ENCODE data around the gene STIM1. TPM values are rescaled to one million over a fixed set of nuclear protein-coding genes. Genes with fewer than 3 reads are reported as not detected.

STIM1 gene
- total RNA-seq, 1 experiment from 2014 or later, result 28.3 TPM

GRCh38 chr11:3949125-3949524, 93.7 kb downstream of the STIM1 start:
- Histone ChIP-seq H3K79me2 (ENCODE audit: low read depth) (no peaks in the 10 kb centered on the region), H3K4me3 (no peak overlapping the region), H3K9me2 (ENCODE audit: insufficient read depth) (no peaks in the 10 kb centered on the region), H3F3A (ENCODE audit: insufficient read depth, low read depth) (peaks cover 3% of the 10 kb centered on the region; the same call in 1 of the 2 replicates), H3K27ac (no peak overlapping the region), H4K20me1 (ENCODE audit: insufficient read depth) (no peaks in the 10 kb centered on the region), H2AFZ (no peak overlapping the region), H3K36me3 (ENCODE audit: low read depth) (no peaks in the 10 kb centered on the region), H3K4me2 (no peak overlapping the region), H3K4me1 (replicated peaks; ENCODE audit: insufficient read depth) (peaks cover 4% of the 10 kb centered on the region), H3K27me3 (ENCODE audit: insufficient read depth, low read depth) (no peaks in the 10 kb centered on the region), H3K9me3 (ENCODE audit: insufficient read depth, low read depth) (no peaks in the 10 kb centered on the region)
- ChIA-PET POLR2A (ENCODE audit: unreplicated experiment) (no interaction called here), CTCF (no interaction called here)
- DNase-seq, result no peak
- intact Hi-C loops (cut with micrococcal nuclease; ENCODE audit: unreplicated experiment), result no loop called here
- BruUV-seq (replicated peaks), result no TSS peak
- TF ChIP-seq EZH2 (IDR thresholded peaks at IDR 0.05; ENCODE audit: low read depth) (no peak), CTCF (conservative IDR thresholded peaks at IDR 0.05) (no peak)

- BruUV-seq (replicated peaks), result no TSS peak
- Histone ChIP-seq H3K4me1 (replicated peaks; ENCODE audit: insufficient read depth) (peaks cover 20% of the 10 kb centered on the region), H3K79me2 (ENCODE audit: low read depth) (no peaks in the 10 kb centered on the region), H3K4me3 (no peak overlapping the region), H4K20me1 (ENCODE audit: insufficient read depth) (no peaks in the 10 kb centered on the region), H3F3A (ENCODE audit: insufficient read depth, low read depth) (peaks cover 9% of the 10 kb centered on the region), H2AFZ (no peak overlapping the region), H3K4me2 (no peak overlapping the region), H3K9me3 (ENCODE audit: insufficient read depth, low read depth) (no peaks in the 10 kb centered on the region), H3K36me3 (ENCODE audit: low read depth) (no peaks in the 10 kb centered on the region), H3K27ac (no peak overlapping the region), H3K27me3 (ENCODE audit: insufficient read depth, low read depth) (no peaks in the 10 kb centered on the region), H3K9me2 (ENCODE audit: insufficient read depth) (no peaks in the 10 kb centered on the region)
- ChIA-PET POLR2A (ENCODE audit: unreplicated experiment) (interaction anchor here (0.6 kb wide), 1 partner anchor 10 kb away, joined by 4 read pairs; no protein-coding TSS in a partner anchor), CTCF (interaction anchor here (0.7 kb wide), 1 partner anchor 10 kb away, joined by 4 read pairs; no protein-coding TSS in a partner anchor)
- intact Hi-C loops (cut with micrococcal nuclease; ENCODE audit: unreplicated experiment), result no loop called here
- no peak for DNase-seq
- TF ChIP-seq CTCF (conservative IDR thresholded peaks at IDR 0.05), result no peak
- no peak for TF ChIP-seq EZH2 (IDR thresholded peaks at IDR 0.05; ENCODE audit: low read depth)
Measured at GRCh38 chr11:3950996-3951660, 95.7 kb downstream of the STIM1 start.

GRCh38 chr11:3952715-3953114, 97.3 kb downstream of the STIM1 start:
- Histone ChIP-seq H3K27me3 (ENCODE audit: insufficient read depth, low read depth) (no peaks in the 10 kb centered on the region), H3K27ac (no peak overlapping the region), H3K36me3 (ENCODE audit: low read depth) (no peaks in the 10 kb centered on the region), H4K20me1 (ENCODE audit: insufficient read depth) (no peaks in the 10 kb centered on the region), H3K9me2 (ENCODE audit: insufficient read depth) (no peaks in the 10 kb centered on the region), H3K9me3 (ENCODE audit: insufficient read depth, low read depth) (no peaks in the 10 kb centered on the region), H2AFZ (no peak overlapping the region), H3K4me3 (no peak overlapping the region), H3K4me1 (replicated peaks; ENCODE audit: insufficient read depth) (peaks cover 20% of the 10 kb centered on the region), H3K79me2 (ENCODE audit: low read depth) (no peaks in the 10 kb centered on the region), H3K4me2 (no peak overlapping the region), H3F3A (ENCODE audit: insufficient read depth, low read depth) (peaks cover 9% of the 10 kb centered on the region)
- no peak for TF ChIP-seq CTCF (conservative IDR thresholded peaks at IDR 0.05)
- no peak for TF ChIP-seq EZH2 (IDR thresholded peaks at IDR 0.05; ENCODE audit: low read depth)
- intact Hi-C loops (cut with micrococcal nuclease; ENCODE audit: unreplicated experiment), result no loop called here
- POLR2A ChIA-PET (ENCODE audit: unreplicated experiment), result no interaction called here
- DNase-seq, result no peak
- CTCF ChIA-PET, result no interaction called here
- BruUV-seq (replicated peaks), result no TSS peak
